ENCODE data around the gene RELL2.
"Not testable (repeated sequence)": the region's sequence is repeated elsewhere in the genome, so short reads cannot be mapped to it uniquely, and the experiment has no call there.

The RELL2 gene

GRCh38 chr5:141636413-141637122 lies at the start of gene RELL2, which contains the start of gene HDAC3:
Gene RELL2, plus strand, starts transcription at chr5:141636997. Its CDS starts 1,229 bp downstream, at chr5:141638226.
Gene HDAC3, minus strand, starts transcription at chr5:141636849. Its CDS starts 59 bp downstream, at chr5:141636790.
- DNase-seq (ENCODE audit: low spot score): peak; percentile 99

GRCh38 chr5:141590127-141590526 lies 46.7 kb upstream of the RELL2 start:
- no peak for DNase-seq (ENCODE audit: low spot score)

DNA sequence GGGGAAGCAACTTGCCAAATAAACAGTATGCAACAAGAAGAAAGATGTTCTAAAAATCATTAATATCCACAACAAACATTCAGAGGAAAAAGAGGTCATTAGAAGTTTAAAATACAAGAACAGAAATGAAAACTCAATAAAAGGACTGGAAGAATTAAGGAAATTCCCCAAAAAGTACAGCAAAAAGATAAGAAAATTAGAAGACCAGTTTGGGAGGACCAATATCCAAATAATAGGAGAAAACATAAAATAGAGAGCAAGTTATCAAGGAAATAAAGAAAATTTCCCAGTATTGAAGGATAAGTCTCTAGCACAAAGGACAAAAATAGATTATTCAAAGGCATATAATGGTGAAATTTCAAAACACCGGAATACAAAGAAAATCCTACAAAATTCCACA lies 39.9 kb upstream of the RELL2 start:
- DNase-seq (ENCODE audit: low spot score): no peak

DNA sequence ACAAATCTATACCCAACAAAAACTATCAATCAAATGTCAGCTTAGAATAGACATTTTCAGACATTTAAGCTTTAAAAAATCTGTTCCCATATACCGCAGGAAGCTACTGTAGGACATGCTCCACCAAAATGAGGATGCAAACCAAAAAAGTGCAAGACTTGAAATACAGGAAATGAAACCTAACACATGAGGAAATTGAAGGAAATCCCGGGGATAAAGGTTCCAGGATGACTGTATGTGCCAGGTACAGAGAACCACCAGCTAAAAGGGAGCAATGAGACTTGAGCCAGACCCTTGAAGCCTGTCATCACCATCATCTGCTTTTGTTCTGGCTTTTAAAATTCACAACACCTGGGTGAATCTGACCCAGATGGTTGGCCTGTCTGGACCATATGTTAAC lies 39.4 kb upstream of the RELL2 start:
- DNase-seq (ENCODE audit: low spot score): no peak

DNA sequence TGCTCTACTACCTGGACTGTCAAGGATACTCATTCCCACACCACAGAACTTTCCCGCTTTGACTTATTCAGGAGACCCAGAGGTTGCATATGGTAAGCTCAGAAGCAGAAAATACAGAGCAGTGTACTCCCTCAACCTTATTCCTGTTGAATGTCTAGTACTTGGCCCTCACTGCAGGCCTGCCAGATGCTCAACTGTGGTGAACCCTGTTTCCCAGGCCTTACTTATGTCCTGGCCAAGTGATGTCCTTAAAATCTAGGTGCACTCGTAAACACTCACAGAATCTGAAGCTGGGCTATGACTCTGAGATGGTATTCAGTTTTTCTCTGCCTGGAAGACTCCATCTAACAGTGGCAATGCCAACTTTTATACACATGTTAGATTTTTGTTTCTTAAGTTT lies 39.0 kb upstream of the RELL2 start:
- DNase-seq (ENCODE audit: low spot score): no peak

- DNase-seq (ENCODE audit: low spot score): peak; percentile 38
These were observed 38.1 kb upstream of the RELL2 start for GRCh38 chr5:141598391-141599345.

- DNase-seq (ENCODE audit: low spot score): no peak
These were observed 34.2 kb upstream of the RELL2 start for GRCh38 chr5:141602606-141603005.

- DNase-seq (ENCODE audit: low spot score): peak; percentile 89
These were observed 32.7 kb upstream of the RELL2 start for GRCh38 chr5:141603923-141604717.

- DNase-seq (ENCODE audit: low spot score): peak; percentile 31
These were observed 31.1 kb upstream of the RELL2 start for GRCh38 chr5:141605523-141606277.

- no peak for DNase-seq (ENCODE audit: low spot score)
These were observed 28.8 kb upstream of the RELL2 start for GRCh38 chr5:141608046-141608445.

DNA sequence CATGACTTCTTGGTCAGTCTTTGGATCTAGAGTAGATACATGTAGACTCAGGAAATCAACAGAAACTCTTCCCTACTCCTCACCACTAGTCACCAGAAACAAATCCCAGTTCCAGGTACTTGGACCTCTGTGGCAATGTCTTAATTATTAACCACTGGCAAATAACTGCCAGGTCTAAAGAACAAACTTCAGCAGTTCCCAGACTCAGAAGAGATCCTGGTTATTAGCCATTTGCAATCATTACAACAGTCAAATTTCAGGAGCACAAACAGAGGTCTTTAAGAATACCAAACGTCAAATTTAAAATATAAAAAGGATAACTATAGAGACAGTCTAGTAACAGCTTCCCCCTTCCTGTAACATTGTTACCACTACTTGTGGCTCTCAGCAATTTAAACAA lies 28.2 kb upstream of the RELL2 start:
- DNase-seq (ENCODE audit: low spot score): no peak

GRCh38 chr5:141609044-141609443 lies 27.8 kb upstream of the RELL2 start:
- DNase-seq (ENCODE audit: low spot score): no peak

- not testable (repeated sequence) for DNase-seq (ENCODE audit: low spot score)
These were observed 26.9 kb upstream of the RELL2 start for GRCh38 chr5:141609921-141610320.

DNA sequence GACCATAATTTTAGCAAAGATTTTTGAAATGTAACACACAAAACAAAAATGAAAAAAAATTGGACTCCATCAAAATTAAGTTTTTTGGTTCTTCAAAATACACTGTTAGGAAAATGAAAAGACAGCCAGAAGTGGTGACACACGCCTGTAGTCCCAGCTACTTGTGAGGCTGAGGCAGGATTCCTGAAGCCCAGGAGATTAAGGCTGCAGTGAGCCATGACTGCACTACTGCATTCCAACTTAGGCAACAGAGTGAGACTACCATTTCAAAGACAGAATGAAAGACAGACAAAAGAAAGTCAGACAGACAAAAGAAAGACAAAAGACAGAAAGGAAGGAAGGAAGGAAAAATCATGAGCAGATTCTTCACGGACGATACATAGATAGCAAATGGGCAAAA lies 25.5 kb upstream of the RELL2 start:
- no peak for DNase-seq (ENCODE audit: low spot score)

GRCh38 chr5:141613344-141613743 lies 23.5 kb upstream of the RELL2 start:
- no peak for DNase-seq (ENCODE audit: low spot score)

DNA sequence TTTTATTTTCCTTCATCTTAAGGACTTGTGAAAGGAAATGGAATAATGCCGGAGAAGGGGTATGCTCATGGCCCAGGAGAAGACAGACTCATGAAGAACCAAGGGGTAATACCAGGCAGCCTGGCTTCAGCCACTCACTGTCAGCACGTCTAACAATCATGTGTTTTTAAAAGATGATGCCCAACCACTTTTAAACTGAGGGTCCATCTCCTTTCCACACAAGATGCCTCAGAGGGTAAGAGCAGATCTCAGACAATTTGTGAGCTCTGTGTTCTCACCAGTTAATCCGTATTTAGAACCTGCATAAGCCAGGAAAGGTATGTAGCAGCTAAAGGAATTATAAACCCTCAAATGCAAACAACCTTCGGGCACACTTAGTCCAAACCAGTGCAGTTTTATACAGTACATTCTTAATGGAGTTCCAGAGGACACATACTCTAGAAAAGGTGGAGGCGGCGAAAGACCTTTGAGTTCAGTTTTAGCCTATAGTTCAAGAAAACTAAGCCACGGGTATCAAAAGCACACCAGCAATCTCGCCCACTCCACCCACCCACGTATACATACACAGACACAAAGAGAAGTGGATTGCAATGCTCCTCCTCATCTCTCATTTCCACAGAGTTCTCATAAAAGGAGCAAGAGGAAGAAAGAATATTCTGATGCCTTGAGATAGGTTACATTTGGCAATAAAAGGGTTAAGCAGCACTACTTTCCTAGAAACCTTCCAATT lies 20.6 kb upstream of the RELL2 start:
- DNase-seq (ENCODE audit: low spot score): no peak

GRCh38 chr5:141617128-141617527 lies 19.7 kb upstream of the RELL2 start:
- no peak for DNase-seq (ENCODE audit: low spot score)

GRCh38 chr5:141617682-141618029 lies 19.1 kb upstream of the RELL2 start:
- DNase-seq (ENCODE audit: low spot score): no peak

DNA sequence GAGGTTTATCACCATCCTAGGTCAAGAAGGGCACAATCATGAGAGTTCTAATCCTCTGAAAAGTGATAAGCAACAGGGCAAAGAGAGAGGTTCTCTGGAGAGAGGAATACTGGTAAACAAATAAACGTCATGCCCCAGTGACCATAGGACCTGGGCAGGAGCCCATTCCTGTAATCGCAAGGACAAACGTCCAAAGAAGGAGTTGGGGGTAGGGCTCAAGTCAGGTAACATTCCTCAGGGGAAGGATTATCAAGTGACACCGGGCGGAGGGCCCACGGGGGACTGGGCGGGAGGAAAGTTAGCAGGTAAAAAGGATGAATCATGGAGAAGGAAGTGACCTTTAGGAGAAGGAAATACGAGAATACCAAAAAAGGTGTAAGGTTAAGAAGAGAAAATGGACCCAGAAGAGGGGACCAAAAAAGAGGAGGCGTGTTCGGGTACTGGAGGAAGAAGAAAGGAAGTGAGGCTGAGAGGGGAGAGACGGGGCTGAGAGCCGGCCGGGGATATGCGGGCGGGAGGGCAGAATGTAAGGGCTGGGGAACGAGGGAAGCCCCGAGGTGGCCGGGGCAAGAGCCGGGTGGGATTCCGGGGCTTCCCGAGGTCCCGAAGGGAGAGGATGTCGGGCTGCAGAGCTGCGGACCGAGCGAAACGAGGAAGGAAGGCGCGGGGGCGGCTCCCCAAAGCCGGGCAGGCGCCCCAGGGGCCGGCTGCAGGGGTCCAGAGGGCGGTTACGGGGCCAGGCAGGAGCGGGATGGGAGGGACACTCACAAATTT lies 18.6 kb upstream of the RELL2 start:
- peak; percentile 52 for DNase-seq (ENCODE audit: low spot score)
